22Rv1 (cell line): ENCODE data around the gene SLC22A7.
A peak's percentile ranks its signal among the peaks of the same experiment; 100 is the strongest.

ENCODE experiments used
- H3K27ac ChIP-seq: fragments of 450-650 bp; 2 replicates; pipeline ENCODE4 v1.5.1; 2017
- ZFX ChIP-seq: fragments of 450-650 bp; IDR thresholded peaks from 2 replicates; pipeline ENCODE4 v1.6.1; 2017; ENCODE audit warnings: antibody characterized with exemption, borderline replicate concordance
- TF ChIP-seq, protein P1 (sequence below): fragments of 450-650 bp; IDR thresholded peaks from 2 replicates; pipeline ENCODE4 v1.5.1; 2017; ENCODE audit warnings: mild to moderate bottlenecking

SLC22A7 gene

DNA sequence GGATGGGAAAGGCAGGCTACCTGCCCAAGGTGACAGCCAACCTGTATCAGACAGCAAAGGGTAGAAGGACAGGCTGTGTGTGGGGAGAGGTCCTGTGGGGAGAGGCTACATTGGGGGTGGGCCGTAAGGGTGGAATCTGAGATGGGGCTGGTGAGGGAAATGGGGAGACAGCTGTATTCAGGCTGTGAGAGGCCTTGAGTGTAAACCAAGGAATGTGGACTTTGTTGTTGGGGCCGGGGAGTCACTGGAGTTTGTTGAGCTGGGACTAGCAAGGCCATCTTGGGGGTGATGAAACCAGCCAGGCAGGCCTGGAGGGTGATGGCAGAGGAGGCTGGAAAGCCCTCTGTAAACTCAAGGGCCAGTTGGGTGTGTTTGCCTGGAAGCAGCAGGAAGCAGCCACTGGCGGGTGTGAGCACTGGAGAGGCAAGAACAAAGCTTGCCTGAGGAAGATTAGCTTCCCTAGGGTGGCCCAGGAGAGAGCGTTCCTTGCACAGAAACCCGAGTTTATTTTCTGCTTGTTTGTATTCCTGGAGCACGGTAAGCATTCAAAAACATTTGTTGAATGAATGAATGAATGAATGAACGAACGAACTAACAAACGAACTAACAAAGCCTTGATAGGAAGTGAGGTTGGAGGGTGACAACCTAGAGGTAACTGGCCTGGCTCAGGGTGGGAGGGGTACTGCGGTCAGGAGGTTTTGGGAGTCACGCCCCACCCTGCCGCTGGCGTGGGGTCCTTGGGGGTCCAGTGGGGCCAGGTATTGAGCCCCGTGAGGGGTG, 35.9 kb upstream of the SLC22A7 start:
- no peak overlapping the region for H3K27ac ChIP-seq
- no peak for TF ChIP-seq ZFX
- TF ChIP-seq, protein P1, sequence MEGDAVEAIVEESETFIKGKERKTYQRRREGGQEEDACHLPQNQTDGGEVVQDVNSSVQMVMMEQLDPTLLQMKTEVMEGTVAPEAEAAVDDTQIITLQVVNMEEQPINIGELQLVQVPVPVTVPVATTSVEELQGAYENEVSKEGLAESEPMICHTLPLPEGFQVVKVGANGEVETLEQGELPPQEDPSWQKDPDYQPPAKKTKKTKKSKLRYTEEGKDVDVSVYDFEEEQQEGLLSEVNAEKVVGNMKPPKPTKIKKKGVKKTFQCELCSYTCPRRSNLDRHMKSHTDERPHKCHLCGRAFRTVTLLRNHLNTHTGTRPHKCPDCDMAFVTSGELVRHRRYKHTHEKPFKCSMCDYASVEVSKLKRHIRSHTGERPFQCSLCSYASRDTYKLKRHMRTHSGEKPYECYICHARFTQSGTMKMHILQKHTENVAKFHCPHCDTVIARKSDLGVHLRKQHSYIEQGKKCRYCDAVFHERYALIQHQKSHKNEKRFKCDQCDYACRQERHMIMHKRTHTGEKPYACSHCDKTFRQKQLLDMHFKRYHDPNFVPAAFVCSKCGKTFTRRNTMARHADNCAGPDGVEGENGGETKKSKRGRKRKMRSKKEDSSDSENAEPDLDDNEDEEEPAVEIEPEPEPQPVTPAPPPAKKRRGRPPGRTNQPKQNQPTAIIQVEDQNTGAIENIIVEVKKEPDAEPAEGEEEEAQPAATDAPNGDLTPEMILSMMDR, result no peak

DNA sequence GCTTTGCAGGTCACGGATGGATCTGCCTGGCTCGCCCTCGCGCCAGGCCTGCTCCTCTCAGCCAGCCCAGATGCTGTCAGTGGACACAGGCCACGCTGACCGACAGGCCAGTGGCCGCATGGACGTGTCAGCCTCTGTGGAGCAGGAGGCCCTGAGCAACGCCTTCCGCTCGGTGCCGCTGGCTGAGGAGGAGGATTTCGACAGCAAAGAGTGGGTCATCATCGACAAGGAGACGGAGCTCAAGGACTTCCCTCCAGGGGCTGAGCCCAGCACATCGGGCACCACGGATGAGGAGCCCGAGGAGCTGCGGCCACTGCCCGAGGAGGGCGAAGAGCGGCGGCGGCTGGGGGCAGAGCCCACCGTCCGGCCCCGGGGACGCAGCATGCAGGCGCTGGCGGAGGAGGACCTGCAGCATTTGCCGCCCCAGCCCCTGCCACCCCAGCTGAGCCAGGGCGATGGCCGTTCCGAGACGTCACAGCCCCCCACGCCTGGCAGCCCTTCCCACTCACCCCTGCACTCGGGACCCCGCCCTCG, 35.2 kb upstream of the SLC22A7 start:
- no peak overlapping the region for H3K27ac ChIP-seq
- TF ChIP-seq, protein P1, result no peak
- no peak for TF ChIP-seq ZFX

DNA sequence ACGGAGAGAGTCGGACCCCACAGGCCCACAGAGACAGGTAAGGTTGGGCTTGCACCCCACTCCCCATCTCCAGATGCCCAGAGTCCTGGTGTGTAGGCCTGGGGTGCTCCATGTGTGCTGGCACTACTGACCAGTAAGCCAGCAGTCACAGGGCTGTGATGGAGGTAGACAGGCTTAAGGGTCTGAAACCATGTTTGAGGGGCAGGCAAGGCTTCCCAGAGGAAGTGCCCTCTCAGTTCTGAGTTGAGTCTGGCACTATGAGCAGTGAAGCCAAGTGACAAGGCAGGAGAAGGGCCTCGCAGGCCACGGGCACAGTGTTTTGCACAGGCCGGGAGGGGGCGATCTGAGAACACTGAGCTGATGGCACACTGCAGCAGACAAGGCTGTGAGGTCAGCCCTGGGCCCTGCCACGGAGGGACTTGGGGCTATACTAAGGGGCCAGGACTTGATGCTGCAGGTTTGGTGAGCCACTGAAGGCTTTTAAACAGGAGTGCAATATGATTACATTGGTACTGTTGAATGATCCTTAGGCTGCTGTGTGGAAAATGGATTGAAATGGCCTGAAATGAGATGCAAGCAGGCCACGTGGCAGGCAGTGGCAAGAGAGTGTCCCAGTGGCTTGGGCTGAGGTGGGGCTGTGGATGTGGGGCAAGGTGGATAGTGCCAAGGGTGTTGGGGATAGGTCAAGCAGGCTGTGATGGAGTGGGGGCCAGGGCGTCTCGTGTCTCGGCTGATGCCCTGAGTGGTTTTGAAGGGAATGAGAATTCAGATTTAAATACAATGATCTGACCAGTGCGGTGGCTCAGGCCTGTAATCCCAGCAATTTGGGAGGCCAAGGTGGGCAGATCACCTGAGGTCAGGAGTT, 34.5 kb upstream of the SLC22A7 start:
- TF ChIP-seq, protein P1, result peak; percentile 93
- TF ChIP-seq ZFX, result no peak
- no peak overlapping the region for H3K27ac ChIP-seq

DNA sequence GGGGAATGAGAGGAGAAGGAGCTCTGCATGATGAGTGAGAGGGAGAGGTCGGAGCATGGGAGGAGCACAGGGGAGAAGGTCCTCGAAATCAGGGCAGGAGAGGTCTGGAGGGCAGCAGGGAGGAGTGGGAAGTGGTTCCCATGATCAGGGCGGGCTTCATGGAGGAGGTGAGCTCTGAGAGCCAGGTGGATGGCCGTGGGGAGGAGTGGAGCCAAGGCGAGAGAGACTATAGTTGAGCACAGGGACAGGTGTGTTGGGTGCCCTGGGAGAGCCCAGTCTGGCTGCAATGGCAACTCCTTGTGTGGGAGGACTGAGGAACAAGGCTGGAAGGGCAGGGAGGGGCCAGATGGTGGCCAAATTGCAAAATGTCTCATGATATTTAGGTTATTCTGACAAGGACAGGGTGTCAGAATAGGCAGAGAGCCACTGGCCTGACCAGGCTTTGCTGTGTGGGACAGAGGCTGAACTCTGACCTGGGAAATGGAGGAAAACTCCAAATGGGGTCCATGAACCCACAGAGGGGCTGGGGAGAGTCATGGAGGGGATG, 33.4 kb upstream of the SLC22A7 start:
- TF ChIP-seq ZFX, result no peak
- TF ChIP-seq, protein P1, result no peak
- no peak overlapping the region for H3K27ac ChIP-seq

DNA sequence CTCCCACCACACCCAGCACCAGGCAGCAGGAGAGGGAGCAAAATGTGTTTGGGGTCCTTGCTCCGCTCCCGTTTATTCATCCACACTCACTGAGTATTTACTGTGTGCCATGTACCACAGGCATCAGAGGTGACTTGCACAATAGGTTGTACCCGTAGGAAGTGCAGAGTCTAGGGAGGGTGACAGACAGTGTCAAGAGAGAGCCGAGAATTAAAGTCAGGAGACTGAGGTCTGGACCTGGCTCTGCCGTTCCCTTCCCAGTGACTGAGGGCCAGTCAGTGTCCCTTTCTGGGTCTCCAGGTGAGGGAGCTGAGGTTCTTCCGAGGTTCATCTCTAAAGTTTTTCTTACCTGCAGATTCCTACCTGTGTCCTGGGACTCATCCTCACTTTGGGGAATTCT, 32.5 kb upstream of the SLC22A7 start:
- TF ChIP-seq ZFX, result no peak
- TF ChIP-seq, protein P1, result no peak
- H3K27ac ChIP-seq, result no peak overlapping the region

DNA sequence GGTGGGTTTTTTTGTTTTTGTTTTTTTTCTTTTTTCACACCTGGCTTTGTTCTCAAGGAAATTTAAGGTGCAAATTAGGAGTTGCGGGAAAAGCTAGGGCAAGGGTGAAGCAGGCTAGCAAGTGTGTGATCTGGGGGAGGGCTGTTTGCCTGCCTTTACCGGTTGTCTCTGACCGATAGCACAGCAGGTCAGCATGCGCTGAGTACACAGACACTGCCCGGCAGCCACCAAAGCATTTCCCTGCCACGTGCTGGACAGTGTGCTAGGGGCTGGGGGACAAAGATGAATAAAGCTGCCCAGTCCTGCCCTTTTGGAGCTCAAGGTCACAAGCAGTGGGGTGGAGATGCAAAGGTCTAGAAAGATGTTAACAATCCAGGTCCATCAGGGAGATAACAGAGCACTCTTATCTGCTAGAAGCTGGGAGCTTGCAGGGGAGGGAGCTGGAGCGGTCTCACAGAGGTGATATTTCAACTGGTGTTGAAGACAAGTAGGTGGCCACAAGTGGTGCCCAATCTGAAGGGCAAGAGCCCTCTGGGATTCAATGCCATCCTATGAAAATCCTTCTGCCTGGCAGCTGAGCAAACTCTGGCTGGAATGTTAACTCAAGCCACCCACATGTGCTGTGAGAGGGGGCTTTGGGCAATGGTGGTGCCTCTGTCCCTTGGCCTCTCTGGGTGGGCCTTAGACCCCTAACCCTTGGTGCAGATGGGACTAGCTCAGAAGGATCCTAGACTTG, 30.3 kb upstream of the SLC22A7 start:
- no peak overlapping the region for H3K27ac ChIP-seq
- TF ChIP-seq ZFX, result no peak
- TF ChIP-seq, protein P1, result no peak
